ENCODE data around the gene ACTR2.
A peak's percentile ranks its signal among the peaks of the same experiment; 100 is the strongest.
"Not testable (repeated sequence)": the region's sequence is repeated elsewhere in the genome, so short reads cannot be mapped to it uniquely, and the experiment has no call there.

The ACTR2 gene

DNA sequence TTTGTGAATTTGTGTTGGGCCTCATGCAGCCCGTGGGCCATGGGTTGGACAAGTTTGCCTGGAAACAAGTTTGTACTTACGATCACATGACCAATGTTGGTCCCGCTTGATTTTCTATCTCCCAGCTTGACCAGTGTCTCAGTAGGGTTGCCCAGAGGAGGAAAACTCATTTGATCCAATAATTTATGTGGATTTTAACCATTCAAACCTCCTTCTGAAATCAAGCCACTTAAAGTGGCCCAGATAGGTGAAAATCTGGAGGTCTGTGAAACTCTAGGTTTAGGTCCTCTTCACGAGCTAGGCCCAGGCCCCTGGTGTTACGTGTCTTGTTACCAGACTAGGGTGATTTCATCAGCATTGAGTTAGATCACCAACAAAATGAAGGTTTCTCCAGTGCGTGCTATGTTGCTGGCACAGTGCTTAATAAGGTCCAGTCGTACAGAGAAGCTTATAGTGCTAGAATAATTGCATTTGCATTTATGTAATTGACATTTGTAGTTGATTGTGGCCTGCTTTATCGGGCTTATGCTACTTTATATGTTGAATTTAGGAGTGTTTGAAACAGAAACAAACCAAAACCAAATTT, 4.4 kb downstream of the ACTR2 start:
- DNase-seq: peak; percentile 51

DNA sequence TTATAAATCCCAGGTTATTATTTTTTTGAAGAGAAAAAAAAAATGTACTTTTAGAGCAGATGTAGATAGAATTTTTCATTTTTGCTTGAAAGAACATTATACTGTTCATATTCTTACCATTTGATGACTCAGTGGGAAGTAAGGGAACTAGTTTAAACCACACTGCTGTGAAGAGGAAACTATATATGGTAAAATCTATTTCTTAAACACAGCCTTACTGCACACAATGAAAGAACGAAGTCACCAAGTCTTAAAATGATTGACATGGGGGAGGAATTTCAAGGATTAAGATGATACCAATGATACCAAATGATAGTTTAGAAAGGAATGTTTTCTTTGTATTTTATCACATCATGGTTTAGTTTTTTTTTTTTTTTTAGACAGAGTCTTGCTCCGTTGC, 5.0 kb downstream of the ACTR2 start:
- DNase-seq: peak; percentile 71

DNA sequence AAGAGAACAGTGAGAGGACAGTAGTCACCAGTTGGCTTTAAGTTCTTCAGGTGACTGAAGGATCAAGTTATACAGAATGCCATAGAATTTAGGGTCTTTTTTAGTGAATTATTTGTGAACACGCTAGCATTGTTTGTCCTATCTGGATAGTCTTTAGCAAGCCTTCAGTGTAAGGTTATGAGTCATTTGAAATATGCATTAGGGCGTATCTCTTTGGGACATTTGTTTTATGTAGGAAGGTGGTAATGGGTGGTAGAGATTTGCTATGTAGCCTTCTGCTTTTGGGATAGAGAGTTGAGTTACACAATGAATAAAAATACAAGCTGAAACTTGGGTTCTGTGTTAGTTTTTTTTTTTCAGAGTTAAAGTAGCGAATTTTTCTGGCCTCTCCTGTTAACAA, 13.0 kb downstream of the ACTR2 start:
- no peak for DNase-seq

DNA sequence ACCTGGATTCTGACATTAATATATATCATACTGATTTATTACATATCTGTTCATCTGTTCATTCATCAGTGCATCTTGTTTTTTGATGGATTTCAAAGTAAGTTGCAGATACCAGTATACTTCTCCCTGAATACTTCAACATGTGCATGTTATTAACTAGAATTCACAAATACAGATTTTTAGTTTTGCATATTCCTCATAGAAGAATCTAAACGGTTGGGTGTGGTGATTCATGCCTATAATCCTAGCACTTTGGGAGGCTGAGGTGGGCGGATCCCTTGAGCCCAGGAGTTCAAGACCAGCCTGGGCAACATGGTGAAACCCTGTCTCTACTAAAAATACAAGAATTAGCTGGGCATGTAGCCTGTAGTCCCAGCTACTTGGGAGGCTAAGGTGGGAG, 16.8 kb downstream of the ACTR2 start:
- not testable (repeated sequence) for DNase-seq

DNA sequence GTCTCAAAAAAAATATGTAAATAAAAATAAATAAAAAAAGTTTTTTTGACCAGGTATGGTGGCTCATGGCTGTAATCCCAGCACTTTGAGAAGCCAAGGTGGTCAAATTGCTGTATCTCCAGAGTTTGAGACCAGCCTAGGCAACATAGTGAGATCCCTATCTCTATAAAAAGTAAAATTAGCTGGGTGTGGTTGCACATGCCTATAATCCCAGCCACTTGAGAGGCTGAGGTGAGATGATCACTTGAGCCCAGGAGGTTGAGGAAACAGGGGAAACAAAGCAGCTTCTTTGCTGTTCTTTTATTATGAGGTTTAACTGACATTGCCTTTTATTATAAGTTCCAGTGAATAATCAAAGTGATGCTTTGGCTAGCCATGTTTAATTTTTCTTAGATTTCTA, 25.0 kb downstream of the ACTR2 start:
- DNase-seq: no peak

- DNase-seq: no peak
These were observed 27.7 kb downstream of the ACTR2 start for GRCh38 chr2:65255356-65255755.

GRCh38 chr2:65256054-65256453, 28.4 kb downstream of the ACTR2 start:
- no peak for DNase-seq

- not testable (repeated sequence) for DNase-seq
These were observed 30.2 kb downstream of the ACTR2 start for GRCh38 chr2:65257866-65258265.

DNA sequence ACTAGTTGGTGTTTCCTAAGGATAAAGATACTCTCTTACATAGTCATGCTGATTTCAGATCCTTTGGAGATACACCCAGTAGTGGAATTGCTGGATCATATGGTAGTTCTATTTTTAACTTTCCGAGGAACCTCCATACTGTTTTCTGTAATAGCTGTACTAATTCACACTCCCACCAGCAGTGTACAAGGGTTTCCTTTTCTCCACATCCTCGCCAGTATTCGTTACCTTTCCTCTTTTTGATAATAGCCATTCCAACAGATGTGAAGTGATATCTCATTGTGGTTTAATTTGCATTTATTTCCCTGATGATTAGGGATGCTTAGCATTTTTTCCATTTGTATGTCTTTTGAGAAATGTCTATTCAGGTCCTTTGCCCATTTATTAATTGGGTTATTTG, 34.0 kb downstream of the ACTR2 start:
- peak; percentile 24 for DNase-seq

- no peak for DNase-seq
These were observed 35.6 kb downstream of the ACTR2 start for GRCh38 chr2:65263262-65263661.

DNA sequence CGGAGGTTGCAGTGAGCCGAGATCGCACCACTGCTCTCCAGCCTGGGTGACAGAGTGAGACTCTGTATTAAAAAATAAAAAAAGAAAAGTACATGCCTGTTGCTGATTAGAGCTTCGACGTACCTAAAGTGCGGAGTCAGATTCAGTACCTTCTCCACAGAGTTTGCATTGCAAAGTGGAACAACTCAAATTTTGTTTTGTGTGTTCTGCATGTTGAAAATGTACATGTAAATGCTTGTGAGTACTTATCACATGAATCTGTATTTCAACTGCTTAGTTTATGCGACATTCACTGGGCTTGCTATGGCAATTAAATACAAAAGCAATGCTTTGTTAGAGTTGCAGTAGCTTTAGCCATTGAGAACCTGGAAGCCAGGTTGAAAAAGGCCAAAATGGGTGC, 36.4 kb downstream of the ACTR2 start:
- no peak for DNase-seq

DNA sequence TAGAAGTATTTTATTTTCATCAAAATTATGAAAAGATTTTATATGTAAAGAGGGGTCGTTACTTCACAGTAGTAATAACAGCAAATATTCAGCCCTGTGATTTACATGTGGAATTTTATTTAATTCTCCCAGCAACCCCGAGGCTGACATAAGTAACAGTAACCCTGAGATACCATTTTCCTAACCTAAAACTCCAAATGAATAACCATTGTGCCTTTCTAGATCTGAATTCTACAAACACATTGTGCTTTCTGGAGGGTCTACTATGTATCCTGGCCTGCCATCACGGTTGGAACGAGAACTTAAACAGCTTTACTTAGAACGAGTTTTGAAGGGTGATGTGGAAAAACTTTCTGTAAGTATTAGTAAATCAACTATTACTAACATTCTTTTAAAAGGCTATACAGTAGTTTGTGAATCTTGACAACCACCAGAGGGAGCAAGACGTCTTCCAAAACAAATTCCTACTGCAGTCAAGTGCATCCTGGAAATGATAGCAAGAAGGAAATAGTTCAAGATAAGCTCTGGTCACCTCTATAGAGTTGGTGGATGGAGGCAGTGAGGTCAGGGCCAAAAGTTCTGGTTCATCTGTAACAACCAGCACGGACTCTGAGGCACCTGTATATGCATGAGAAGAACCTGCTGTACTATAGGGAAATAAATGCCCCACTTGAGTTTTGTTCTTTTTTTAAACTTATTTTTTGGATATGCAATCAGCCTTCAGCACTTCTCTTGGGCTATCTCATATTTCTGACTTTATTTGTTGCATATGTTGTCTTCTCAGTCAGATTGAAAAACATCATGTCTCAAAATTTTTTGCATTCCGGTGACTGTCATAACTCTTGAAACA, 37.4 kb downstream of the ACTR2 start:
- peak; percentile 75 for DNase-seq

GRCh38 chr2:65265671-65266045, 38.0 kb downstream of the ACTR2 start:
- DNase-seq: no peak

GRCh38 chr2:65267008-65267407, 39.4 kb downstream of the ACTR2 start:
- no peak for DNase-seq

DNA sequence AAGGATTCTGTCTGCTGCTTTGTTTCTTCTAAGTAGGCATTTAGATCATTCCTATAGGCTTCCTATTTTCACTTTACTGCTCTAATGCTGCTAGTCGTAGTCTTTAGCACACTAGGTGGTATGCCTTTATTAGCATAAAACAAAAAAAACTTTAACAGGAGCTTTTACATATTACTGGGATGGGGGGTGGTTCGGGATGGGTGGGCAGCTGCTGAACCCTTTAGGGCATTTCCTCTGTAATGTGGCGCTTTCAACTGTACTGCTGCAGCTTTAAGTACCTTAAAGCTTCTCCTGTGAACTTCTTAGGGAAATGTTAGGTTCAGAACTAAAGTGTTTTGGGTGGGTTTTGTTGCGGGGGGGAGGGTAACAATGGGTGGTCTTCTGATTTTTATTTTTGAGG, 41.3 kb downstream of the ACTR2 start:
- no peak for DNase-seq

DNA sequence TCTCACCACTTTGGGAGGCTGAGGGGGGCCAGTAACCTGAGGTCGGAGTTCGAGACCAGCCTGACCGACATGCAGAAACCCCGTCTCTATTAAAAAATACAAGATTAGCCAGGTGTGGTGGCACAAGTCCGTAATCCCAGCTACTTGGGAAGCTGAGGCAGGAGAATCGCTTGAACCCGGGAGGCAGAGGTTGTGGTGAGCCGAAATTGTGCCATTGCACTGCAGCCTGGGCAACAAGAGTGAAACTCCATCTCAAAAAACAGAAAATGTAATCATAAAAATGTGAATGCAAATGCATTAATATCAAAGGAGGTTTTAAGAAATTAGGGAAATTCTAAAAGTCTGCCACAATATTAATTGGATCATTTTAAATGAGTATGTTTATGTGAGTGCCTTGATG, 45.7 kb downstream of the ACTR2 start:
- no peak for DNase-seq

GRCh38 chr2:65275141-65275915, 47.7 kb downstream of the ACTR2 start:
- no peak for DNase-seq

DNA sequence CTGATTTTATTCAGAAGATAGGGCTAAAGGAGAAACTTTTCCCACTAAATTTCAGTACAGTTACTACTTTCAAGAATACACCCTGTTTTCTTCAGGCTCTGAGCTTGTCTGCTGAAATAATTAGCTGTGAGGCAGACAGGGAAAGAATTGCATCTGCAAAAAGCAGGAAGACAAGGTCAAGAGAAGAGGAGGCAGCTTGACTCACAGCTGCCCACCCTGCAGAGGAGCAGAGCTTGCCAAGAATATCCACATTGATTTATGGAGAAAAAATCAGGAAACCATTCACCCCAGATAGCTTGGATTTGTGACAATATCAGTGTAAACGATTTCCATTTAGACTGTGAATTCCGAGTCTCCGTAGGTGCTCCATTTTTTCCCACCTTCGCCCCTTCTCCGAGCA, 49.0 kb downstream of the ACTR2 start:
- DNase-seq: no peak

- DNase-seq: no peak
These were observed 49.5 kb downstream of the ACTR2 start for GRCh38 chr2:65277118-65277517.

DNA sequence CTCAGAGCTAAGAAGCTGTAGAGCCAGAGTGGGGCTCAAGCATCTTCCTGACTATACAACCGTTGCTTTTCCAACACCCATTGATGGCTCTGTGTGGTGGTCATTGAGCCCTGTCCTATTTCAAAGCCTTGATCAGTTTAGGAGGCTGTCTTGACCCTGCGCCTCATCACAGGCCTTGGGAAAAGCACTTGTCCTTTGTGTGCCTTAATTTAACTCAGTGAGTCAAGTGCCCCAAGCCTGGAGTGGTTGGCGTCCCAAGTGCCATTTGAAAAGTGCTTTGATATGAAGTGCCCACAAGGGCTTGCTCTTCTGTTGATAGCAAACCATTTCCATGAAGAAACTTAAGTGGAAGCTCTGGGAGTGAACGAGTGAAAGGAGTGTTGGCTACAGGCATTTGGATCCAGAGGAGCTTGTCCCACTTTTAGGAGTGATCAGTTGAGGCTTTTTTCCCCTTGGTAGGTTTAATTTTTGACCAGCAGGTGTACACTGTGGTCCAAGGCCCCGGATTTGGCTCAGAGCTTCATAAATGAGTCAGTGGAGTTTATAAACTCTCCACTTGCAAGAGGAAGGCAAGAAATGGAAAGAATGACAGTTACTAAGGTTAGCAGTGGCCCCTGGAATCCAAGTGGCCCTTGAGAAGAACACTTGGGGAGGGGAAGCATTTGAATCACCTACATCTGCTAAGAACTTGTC, 50.3 kb downstream of the ACTR2 start:
- no peak for DNase-seq

DNA sequence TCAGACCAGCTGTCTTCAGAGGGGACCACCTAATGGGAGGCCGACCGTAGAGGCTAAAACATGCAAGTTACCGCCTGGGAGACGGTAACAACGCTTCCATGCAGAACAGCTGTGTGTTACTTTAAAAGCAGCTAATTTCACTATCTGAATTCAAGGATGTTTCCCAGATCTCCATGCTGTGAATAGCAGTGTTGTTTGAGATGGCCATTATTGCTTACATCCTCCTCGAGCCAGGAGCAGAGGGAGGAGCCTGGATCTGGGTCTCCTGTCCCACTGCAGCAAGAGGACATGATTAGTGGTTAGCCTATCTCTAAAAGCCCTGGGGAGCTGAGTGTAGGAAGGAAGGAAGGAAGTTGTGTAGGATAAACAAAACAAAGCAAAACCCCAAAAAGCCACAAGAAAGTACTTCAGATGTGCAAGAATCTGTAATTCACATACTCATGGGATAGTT, 50.9 kb downstream of the ACTR2 start:
- DNase-seq: peak; percentile 32

DNA sequence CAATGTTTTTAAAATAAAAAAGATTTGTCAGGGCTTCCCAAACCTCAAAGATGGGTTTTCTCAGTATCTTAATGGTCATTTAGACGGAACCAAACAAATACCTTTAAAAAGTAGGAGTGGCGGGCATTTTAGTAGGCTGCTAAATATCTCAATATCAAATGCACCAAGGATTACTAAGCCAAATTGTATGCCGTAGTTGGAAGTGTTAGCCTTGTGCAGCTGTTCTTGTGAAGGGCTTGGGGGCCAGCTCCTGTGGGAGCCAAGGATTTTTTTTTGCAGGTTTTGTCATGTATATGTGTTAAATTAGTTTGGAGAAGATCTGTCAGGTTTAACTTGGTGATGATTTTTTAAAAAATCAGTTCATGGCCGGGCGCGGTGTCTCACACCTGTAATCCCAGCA, 52.1 kb downstream of the ACTR2 start:
- DNase-seq: no peak

GRCh38 chr2:65281627-65282351, 54.2 kb downstream of the ACTR2 start:
- no peak for DNase-seq

Measured in EL (cell line).